ENCODE results near the gene COX7A1. TPM values are rescaled to one million over a fixed set of nuclear protein-coding genes. Genes with fewer than 3 reads are reported as not detected.

COX7A1 gene
- total and polyA plus RNA-seq, 4 donors = 13.0 to 53.1 (median 36.0) TPM

GRCh38 chr19:36151144-36152018 is 866 bp downstream of the COX7A1 start:
- ATAC-seq (ENCODE audit: insufficient read depth, low FRiP score) (peak; percentile 66), DNase-seq (peak; percentile 81 to 92 (median 86))
- H3K4me3 ChIP-seq = peak overlapping the region; percentile 51
- TF ChIP-seq, protein P1, sequence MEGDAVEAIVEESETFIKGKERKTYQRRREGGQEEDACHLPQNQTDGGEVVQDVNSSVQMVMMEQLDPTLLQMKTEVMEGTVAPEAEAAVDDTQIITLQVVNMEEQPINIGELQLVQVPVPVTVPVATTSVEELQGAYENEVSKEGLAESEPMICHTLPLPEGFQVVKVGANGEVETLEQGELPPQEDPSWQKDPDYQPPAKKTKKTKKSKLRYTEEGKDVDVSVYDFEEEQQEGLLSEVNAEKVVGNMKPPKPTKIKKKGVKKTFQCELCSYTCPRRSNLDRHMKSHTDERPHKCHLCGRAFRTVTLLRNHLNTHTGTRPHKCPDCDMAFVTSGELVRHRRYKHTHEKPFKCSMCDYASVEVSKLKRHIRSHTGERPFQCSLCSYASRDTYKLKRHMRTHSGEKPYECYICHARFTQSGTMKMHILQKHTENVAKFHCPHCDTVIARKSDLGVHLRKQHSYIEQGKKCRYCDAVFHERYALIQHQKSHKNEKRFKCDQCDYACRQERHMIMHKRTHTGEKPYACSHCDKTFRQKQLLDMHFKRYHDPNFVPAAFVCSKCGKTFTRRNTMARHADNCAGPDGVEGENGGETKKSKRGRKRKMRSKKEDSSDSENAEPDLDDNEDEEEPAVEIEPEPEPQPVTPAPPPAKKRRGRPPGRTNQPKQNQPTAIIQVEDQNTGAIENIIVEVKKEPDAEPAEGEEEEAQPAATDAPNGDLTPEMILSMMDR (IDR thresholded peaks at IDR 0.05; ENCODE audit: control extremely low read depth, extremely low read depth) = no peak
- no peaks in the 10 kb centered on the region for H3K27me3 ChIP-seq (ENCODE audit: control insufficient read depth in 3 of 3, insufficient read depth in 3 of 3, low read length in 2 of 3)
- 64 to 69% methylated on average over 47 of the region's 47 CpGs for WGBS, 2 donors
- H3K4me1 ChIP-seq (ENCODE audit: control insufficient read depth in 5 of 5, insufficient read depth in 5 of 5, low read length in 5 of 5) = peaks cover 0 to 15% (median 9%) of the 10 kb centered on the region in 5 donors
- peaks cover 0 to 42% (median 22%) of the 10 kb centered on the region in 4 donors for H3K36me3 ChIP-seq (ENCODE audit: control insufficient read depth in 4 of 4, insufficient read depth in 4 of 4, low read length in 4 of 4)
- H3K9me3 ChIP-seq (ENCODE audit: control insufficient read depth in 4 of 4, insufficient read depth in 3 of 4, low read length in 3 of 4) = no peaks in the 10 kb centered on the region
- H3K9ac ChIP-seq (ENCODE audit: insufficient read depth in 1 of 2, low read length in 2 of 2) = peak overlapping the region; percentile 49 to 68
- peak overlapping the region; percentile 95 to 99 for H3K27ac ChIP-seq (ENCODE audit: low read depth in 1 of 2, low read length in 1 of 2)

GRCh38 chr19:36150586-36150985 is 1.7 kb downstream of the COX7A1 start:
- TF ChIP-seq, protein P1 (IDR thresholded peaks at IDR 0.05; ENCODE audit: control extremely low read depth, extremely low read depth) = no peak
- H3K9ac ChIP-seq (ENCODE audit: insufficient read depth in 1 of 2, low read length in 2 of 2) = peak overlapping the region in 1 of 2 donors; percentile 49
- H3K4me3 ChIP-seq = no peak overlapping the region
- peaks cover 6 to 49% (median 30%) of the 10 kb centered on the region in 4 donors for H3K36me3 ChIP-seq (ENCODE audit: control insufficient read depth in 4 of 4, insufficient read depth in 4 of 4, low read length in 4 of 4)
- H3K27me3 ChIP-seq (ENCODE audit: control insufficient read depth in 3 of 3, insufficient read depth in 3 of 3, low read length in 2 of 3) = no peaks in the 10 kb centered on the region
- no peaks in the 10 kb centered on the region for H3K9me3 ChIP-seq (ENCODE audit: control insufficient read depth in 4 of 4, insufficient read depth in 3 of 4, low read length in 3 of 4)
- H3K27ac ChIP-seq (ENCODE audit: low read depth in 1 of 2, low read length in 1 of 2) = peak overlapping the region; percentile 95 to 99
- 75 to 76% methylated on average over 5 of the region's 5 CpGs for WGBS, 2 donors
- ATAC-seq (ENCODE audit: insufficient read depth, low FRiP score) (no peak), DNase-seq (no peak)
- H3K4me1 ChIP-seq (ENCODE audit: control insufficient read depth in 5 of 5, insufficient read depth in 5 of 5, low read length in 5 of 5) = peaks cover 0 to 15% (median 9%) of the 10 kb centered on the region in 5 donors

DNA sequence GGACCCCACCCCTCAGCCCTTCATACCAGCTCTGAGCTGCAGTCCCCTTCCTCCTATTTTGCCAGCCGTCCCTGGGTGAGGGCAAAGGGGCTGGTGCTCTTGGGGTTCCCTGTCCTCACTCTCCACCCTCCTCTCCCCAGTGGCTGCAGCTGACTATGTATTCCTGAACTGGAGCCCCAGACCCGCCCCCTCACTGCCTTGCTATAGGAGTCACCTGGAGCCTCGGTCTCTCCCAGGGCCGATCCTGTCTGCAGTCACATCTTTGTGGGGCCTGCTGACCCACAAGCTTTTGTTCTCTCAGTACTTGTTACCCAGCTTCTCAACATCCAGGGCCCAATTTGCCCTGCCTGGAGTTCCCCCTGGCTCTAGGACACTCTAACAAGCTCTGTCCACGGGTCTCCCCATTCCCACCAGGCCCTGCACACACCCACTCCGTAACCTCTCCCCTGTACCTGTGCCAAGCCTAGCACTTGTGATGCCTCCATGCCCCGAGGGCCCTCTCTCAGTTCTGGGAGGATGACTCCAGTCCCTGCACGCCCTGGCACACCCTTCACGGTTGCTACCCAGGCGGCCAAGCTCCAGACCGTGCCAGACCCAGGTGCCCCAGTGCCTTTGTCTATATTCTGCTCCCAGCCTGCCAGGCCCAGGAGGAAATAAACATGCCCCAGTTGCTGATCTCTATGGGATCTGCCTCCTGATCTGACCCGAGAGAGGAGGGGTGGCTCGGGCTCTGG is 2.4 kb downstream of the COX7A1 start:
- TF ChIP-seq, protein P1 (IDR thresholded peaks at IDR 0.05; ENCODE audit: control extremely low read depth, extremely low read depth) = no peak
- Histone ChIP-seq H3K9me3 (ENCODE audit: control insufficient read depth in 4 of 4, insufficient read depth in 3 of 4, low read length in 3 of 4) (no peaks in the 10 kb centered on the region), H3K9ac (ENCODE audit: insufficient read depth in 1 of 2, low read length in 2 of 2) (no peak overlapping the region), H3K4me1 (ENCODE audit: control insufficient read depth in 5 of 5, insufficient read depth in 5 of 5, low read length in 5 of 5) (peaks cover 0 to 15% (median 9%) of the 10 kb centered on the region in 5 donors), H3K27ac (ENCODE audit: low read depth in 1 of 2, low read length in 1 of 2) (no peak overlapping the region), H3K4me3 (no peak overlapping the region), H3K36me3 (ENCODE audit: control insufficient read depth in 4 of 4, insufficient read depth in 4 of 4, low read length in 4 of 4) (peaks cover 6 to 51% (median 32%) of the 10 kb centered on the region in 4 donors), H3K27me3 (ENCODE audit: control insufficient read depth in 3 of 3, insufficient read depth in 3 of 3, low read length in 2 of 3) (no peaks in the 10 kb centered on the region)
- DNase-seq (no peak), ATAC-seq (ENCODE audit: insufficient read depth, low FRiP score) (no peak)
- WGBS, 2 donors = 80 to 85% methylated on average over 13 of the region's 13 CpGs
